SK-N-MC (cell line): ENCODE data around the gene PLXDC2.

Source experiments
- DNase-seq: peaks from one replicate; pipeline ENCODE4 v3.0.0-alpha.2; 2011; ENCODE audit warnings: low read depth, low spot score
- H3K27ac ChIP-seq: fragments of 200-600 bp; sonication (generic); 2 replicates; pipeline ENCODE4 v1.5.1; 2016; ENCODE audit warnings: mixed run types
- H3K36me3 ChIP-seq: fragments of 200-600 bp; sonication (generic); 2 replicates; pipeline ENCODE4 v1.6.1; 2017; ENCODE audit warnings: antibody characterized with exemption, low read length, mixed read lengths; ENCODE audit not compliant: insufficient read depth
- H3K4me3 ChIP-seq: fragments of 200-600 bp; sonication (generic); 2 replicates; pipeline ENCODE4 v1.5.1; 2016
- H3K9ac ChIP-seq: fragments of 200-600 bp; sonication (generic); 2 replicates; pipeline ENCODE4 v1.8.0; 2017; ENCODE audit warnings: mixed run types, mixed read lengths; ENCODE audit not compliant: insufficient read length
- H3K9me3 ChIP-seq: fragments of 200-600 bp; sonication (generic); 2 replicates; pipeline ENCODE4 v1.6.1; 2017; ENCODE audit warnings: low read depth, mild to moderate bottlenecking, antibody characterized with exemption, low read length, moderate library complexity, mixed read lengths
- EZH2 ChIP-seq: fragments of 200-600 bp; sonication (generic); IDR thresholded peaks from one replicate; pipeline ENCODE4 v1.6.1; 2017; ENCODE audit warnings: antibody characterized with exemption
- FOXP2 ChIP-seq: optimal IDR thresholded peaks from 2 replicates; pipeline ENCODE3; 2011; ENCODE audit warnings: mild to moderate bottlenecking, moderate library complexity; ENCODE audit not compliant: insufficient read depth; ENCODE audit errors: extremely low read length, control extremely low read depth
- POLR2AphosphoS5 ChIP-seq: IDR thresholded peaks from 2 replicates; pipeline ENCODE4 v1.6.1; 2012; ENCODE audit warnings: mild to moderate bottlenecking, low read depth, low read length, borderline replicate concordance

PLXDC2 gene

DNA sequence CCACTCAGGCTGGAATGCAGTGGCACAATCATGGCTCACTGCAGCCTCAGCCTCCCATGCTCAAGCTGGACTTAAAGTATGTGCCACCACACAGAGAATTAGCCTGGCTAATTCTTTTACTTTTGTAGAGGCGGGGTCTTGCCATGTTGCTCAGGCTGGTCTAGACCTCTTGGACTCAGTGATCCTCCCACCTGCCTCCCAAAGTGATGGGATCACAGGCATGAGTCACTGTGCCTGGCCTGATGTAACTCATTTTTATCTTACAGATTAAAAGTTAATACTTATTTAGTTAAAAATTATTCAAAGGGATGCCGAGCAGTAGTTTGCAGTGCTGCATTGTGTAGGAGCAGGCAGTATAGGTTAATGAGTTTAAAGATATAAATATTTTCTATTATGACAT is 12.6 kb upstream of the PLXDC2 start:
- no peak for DNase-seq
- Histone ChIP-seq H3K9me3 (no peaks in the 10 kb centered on the region), H3K4me3 (no peak overlapping the region), H3K27ac (no peak overlapping the region), H3K9ac (no peak overlapping the region), H3K36me3 (no peaks in the 10 kb centered on the region)
- TF ChIP-seq EZH2 (no peak), FOXP2 (no peak), POLR2AphosphoS5 (no peak)

DNA sequence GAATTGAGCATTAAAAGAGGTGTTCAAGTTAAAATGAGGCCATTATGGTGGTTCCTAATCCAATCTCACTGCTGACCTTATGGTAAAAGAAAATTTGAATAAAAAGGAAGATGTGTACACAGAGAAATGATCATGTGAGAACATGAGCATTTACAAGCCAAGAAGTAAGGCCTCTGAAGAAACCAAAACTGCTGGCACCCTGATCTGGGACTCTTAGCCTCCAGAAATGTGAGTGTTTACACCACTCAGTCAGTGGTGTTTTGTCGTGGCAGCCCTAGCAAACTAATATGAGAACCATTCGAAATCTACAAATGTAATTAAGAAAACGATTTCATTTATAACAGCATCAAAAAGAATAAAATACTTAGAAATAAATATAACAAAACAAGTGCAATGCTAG is 6.8 kb upstream of the PLXDC2 start:
- no peak for TF ChIP-seq EZH2
- TF ChIP-seq POLR2AphosphoS5 = no peak
- no peak for TF ChIP-seq FOXP2
- no peaks in the 10 kb centered on the region; the same call in 1 of the 2 replicates for H3K9me3 ChIP-seq
- H3K36me3 ChIP-seq = no peaks in the 10 kb centered on the region
- DNase-seq = no peak
- H3K4me3 ChIP-seq = no peak overlapping the region
- no peak overlapping the region for H3K9ac ChIP-seq
- no peak overlapping the region for H3K27ac ChIP-seq

DNA sequence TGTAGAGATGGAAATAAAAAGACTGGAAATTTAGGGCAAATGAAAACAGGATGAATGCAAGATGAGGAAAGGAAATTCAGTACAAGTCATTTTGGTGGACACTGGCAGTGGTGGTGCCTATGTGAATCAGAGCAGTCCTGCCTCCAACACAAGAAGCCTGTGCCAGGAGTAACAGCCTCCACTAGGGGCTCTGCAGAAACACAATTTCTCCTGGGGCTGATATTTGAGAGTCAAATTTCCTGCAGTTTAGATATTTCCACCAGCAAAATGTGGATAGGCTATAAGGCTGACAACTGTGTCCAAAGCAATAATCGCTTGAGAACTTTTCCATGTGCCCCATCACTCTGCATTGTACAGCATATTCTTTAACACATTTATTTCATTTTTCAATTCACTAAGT is 4.7 kb upstream of the PLXDC2 start:
- no peak overlapping the region for H3K27ac ChIP-seq
- H3K4me3 ChIP-seq = no peak overlapping the region
- TF ChIP-seq FOXP2 (no peak), EZH2 (no peak), POLR2AphosphoS5 (no peak)
- H3K9ac ChIP-seq = no peak overlapping the region
- DNase-seq = no peak
- H3K9me3 ChIP-seq = no peaks in the 10 kb centered on the region; the same call in 1 of the 2 replicates
- no peaks in the 10 kb centered on the region for H3K36me3 ChIP-seq

DNA sequence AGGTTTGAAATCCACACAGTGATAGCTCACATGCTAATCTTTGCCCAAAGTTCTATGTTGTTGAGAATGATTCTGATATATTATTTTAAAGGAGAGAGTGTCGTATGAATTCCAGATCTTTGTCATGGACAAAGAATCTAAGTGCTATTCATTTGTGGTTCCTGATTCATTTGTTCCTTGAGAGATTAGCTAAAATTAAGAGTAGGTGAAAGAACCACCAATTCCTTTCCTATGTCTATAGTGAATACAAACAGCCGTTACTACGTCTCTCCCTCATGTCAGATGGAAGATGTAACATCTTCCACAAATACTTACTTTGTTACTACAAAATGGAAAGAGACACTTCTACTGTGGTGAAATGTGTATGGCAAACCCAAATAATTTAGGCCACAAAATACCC is 3.3 kb upstream of the PLXDC2 start:
- no peak overlapping the region for H3K27ac ChIP-seq
- H3K36me3 ChIP-seq = no peaks in the 10 kb centered on the region
- no peak for DNase-seq
- peak overlapping the region; percentile 10 for H3K9ac ChIP-seq
- no peaks in the 10 kb centered on the region; the same call in 1 of the 2 replicates for H3K9me3 ChIP-seq
- no peak for TF ChIP-seq FOXP2
- no peak for TF ChIP-seq POLR2AphosphoS5
- no peak for TF ChIP-seq EZH2
- H3K4me3 ChIP-seq = peak overlapping the region; percentile 26

DNA sequence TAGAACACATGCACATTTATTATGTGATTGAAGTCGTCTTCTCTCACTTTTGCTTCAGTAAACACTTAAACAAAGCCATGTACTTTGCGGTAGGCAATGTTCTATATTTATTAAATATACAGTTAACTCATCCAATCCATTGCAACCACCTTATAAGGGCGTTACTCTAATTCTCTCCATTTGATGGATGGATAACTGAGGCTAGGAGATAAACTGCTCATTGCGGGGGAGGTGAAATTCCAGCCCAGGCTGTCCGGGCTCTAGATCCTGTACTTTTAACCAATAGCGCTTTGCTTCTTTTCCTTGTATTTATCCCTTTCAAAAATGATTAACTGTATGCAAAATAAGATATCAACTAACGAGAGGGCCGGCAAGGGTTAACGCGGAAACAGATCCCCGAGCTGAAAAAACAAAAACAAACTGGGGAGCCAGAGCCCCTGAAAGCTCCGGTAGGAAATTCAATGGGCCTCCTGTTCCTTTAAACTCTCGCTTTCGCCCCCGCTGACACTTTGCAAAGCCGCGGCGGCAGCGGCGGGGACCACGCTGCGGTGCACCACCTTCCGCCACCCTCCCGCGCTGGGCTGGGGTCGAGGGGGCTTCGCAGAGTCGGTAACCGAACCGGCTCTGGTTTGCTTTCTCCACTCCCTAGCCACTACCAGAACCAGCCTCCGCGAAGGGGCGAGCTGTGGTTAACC is 1.0 kb upstream of the PLXDC2 start:
- H3K27ac ChIP-seq = peak overlapping the region; percentile 87; the same call in 1 of the 2 replicates
- peaks cover 4% of the 10 kb centered on the region; the same call in 1 of the 2 replicates for H3K36me3 ChIP-seq
- peak overlapping the region; percentile 79 for H3K9ac ChIP-seq
- H3K4me3 ChIP-seq = peak overlapping the region; percentile 87
- TF ChIP-seq FOXP2 (no peak), POLR2AphosphoS5 (no peak), EZH2 (no peak)
- no peaks in the 10 kb centered on the region; the same call in 1 of the 2 replicates for H3K9me3 ChIP-seq
- DNase-seq = no peak

DNA sequence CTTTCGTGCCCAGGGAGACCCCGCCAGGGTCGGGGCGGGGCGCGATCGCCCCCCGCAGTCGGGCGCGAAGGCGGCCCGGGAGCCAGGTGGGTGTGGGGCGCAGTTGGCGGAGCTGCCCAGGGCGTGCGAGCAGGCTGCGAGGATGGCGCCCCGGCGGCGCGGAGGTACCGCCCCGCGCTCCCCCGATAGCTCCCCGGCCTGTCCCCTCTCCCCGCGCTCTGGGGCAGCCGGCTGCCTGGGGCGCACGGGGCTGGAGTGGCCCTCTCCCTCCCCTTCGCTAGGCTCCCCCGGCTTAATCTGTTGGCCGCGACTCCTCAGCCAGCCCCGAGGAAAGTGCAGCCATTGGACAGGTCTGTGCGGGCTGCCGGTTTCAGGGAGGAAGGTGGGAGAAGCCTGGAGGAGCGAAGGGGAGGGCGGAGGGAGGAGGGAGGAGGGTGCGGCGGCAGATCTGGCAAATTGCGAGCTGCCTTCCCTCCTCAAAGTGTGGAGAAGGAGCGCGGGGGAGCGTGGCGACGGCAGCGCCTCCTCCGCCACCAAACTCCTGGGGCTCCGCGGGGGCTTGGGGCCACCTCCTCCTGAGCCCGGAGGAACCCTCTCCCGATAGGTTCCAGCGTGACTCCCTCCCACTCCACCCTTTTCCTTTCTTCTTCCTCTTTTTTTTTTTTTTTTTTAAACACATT is 361 bp upstream of the PLXDC2 start:
- Histone ChIP-seq H3K36me3 (peaks cover 6% of the 10 kb centered on the region), H3K9me3 (no peaks in the 10 kb centered on the region; the same call in 1 of the 2 replicates), H3K27ac (peak overlapping the region; percentile 87), H3K9ac (peak overlapping the region; percentile 79), H3K4me3 (peak overlapping the region; percentile 87)
- no peak; the same call in 1 of the 2 replicates for TF ChIP-seq POLR2AphosphoS5
- no peak for TF ChIP-seq FOXP2
- no peak for TF ChIP-seq EZH2
- DNase-seq = no peak

DNA sequence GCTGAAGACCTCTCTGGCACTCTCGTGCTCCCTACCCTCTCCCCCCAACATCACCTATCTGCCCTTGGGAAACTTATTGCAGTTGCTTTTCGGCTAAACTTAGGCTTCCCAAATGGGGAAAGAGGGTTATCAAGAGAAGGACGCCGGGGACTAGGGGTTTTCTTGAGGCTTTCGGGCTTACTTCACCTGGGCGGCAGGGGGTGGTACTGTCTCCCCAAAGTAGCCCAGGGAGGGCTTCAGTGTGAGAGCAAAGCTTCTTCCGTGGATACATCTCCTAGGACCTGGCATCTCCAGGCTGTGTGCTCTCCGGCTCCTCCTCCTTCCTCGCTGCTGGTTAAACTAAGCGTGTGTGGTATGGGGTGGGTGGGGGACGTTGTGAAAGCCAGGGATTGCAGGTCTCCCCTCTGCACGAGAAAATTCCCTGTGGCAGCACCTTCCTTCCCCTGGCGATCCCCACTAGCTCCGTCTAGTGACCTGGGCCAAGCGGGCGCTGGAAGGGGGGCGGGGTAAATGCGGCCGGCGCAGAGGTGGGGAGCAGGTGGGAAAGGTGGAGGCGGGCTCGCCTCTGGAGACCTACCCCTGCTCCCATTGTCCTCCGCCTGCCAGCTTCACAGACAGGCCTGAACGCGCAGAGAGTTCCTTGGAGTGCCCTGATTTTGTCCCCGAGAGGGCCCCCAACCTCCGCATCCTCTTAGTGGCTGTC is 1.1 kb downstream of the PLXDC2 start:
- TF ChIP-seq EZH2 = no peak
- no peak for TF ChIP-seq FOXP2
- no peak for TF ChIP-seq POLR2AphosphoS5
- Histone ChIP-seq H3K9me3 (no peaks in the 10 kb centered on the region), H3K9ac (peak overlapping the region; percentile 79), H3K4me3 (peak overlapping the region; percentile 87), H3K36me3 (peaks cover 11% of the 10 kb centered on the region), H3K27ac (peak overlapping the region; percentile 87)
- no peak for DNase-seq

DNA sequence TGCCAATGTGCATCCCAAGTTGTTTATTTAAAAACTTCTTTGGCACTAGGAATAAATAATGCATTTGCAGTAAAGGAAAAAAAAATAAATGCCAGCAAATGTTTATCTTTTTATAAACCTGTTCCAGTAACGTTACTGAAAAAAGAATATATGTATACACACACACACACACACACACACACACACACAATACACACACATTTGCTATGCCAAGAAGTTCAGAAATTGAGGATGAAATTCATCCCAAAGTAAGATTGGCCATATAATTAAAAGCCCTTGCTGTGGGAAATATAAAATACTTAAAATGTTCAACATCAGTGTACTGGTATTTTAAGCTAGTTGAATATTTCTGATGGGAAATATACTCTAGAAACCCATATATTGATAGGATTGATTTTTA is 2.6 kb downstream of the PLXDC2 start:
- TF ChIP-seq FOXP2 = no peak
- H3K36me3 ChIP-seq = peaks cover 14% of the 10 kb centered on the region
- peak overlapping the region; percentile 79 for H3K9ac ChIP-seq
- H3K4me3 ChIP-seq = peak overlapping the region; percentile 87
- no peak for DNase-seq
- peak overlapping the region; percentile 87 for H3K27ac ChIP-seq
- no peaks in the 10 kb centered on the region for H3K9me3 ChIP-seq
